Measurements from ENCODE around the gene SYN1.

GRCh38 chrX:47659421-47659726, 39.7 kb upstream of the SYN1 start:
- no peak for TF ChIP-seq CTCF (IDR thresholded peaks at IDR 0.05 in 8 of 11, conservative IDR thresholded peaks at IDR 0.05 in 3 of 11)
- no peak for TF ChIP-seq POLR2AphosphoS5 (IDR thresholded peaks at IDR 0.05)
- no peak for TF ChIP-seq POLR2A (IDR thresholded peaks at IDR 0.05)
